Measurements from ENCODE around the gene HCFC1. TPM values are rescaled to one million over a fixed set of nuclear protein-coding genes. Genes with fewer than 3 reads are reported as not detected.
A peak's percentile ranks its signal among the peaks of the same experiment; 100 is the strongest.

HCFC1 gene
- total RNA-seq, 2 experiments from 2014 or later, result 136 to 138 TPM

DNA sequence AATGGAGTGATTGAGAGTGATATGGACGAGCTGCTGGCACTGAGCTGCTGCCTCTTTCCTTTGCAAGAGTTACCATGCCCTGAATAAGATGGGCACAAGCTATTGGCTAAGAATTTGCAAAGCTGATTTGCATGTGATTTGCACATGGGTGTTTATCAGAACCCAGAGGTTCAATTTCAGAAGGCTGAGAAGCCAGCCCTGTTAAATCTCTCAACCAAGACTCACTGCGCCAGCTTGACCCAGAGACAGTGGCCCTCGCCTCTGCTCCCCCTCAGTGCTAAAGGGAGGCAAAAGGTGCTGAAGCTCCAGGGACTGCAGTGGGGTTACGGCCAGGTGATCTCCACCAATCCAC is 46.3 kb downstream of the HCFC1 start:
- no peak for ATAC-seq
- peak overlapping the region; percentile 94 for H3K27ac Mint-ChIP-seq
- peaks cover 32% of the 10 kb centered on the region for H3K4me1 Mint-ChIP-seq
- CTCF ChIA-PET, result interaction anchor here (1.2 to 10.2 kb wide), 6 partner anchors 10 to 161 kb away, joined by 3 to 190 read pairs (median 12); partner anchors contain the start of genes HCFC1, IDH3G, NAA10 and PLXNB3
- H3K4me3 Mint-ChIP-seq, result peak overlapping the region; percentile 85
- no peaks in the 10 kb centered on the region for H3K9me3 Mint-ChIP-seq (ENCODE audit: low read depth)
- H3K36me3 Mint-ChIP-seq, result peaks cover 23% of the 10 kb centered on the region
- no peak for DNase-seq
- no peaks in the 10 kb centered on the region for H3K27me3 Mint-ChIP-seq

DNA sequence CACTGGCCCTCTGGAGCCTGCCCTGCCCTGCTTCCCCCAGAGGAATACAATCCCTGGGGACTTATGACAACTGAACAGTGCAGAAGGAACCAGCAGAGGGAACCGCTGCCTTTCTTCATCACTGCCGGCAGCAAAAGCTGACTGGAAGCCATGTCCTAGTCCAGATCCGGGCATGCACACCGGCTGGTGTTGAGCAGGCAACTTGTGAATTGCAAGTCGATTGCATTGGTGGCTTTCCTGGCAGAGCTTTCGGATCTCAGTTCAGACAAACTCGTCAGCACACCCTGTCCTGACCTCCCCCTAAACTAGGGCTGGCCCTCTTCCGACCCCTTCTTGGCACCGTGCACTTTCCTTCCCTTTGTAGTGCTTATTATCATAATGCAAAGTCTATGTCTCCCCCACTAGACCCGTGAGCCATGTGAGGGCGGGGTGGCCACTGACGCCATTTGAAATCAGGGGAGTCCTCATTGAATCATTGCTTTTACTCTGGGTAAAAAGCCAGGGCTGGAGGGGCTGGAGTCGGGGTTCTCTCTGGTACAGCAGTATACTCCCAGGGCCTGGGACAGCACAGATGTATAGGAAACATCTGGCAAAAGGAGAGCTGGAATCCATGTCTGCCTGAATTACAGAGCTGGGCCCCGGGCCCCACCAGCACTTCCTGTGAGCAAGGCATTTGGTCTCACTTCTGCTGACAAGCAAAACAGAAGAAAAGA is 47.3 kb downstream of the HCFC1 start:
- peaks cover 29% of the 10 kb centered on the region for H3K36me3 Mint-ChIP-seq
- DNase-seq (peak; percentile 65), ATAC-seq (no peak)
- H3K4me1 Mint-ChIP-seq, result peaks cover 31% of the 10 kb centered on the region
- no peaks in the 10 kb centered on the region for H3K9me3 Mint-ChIP-seq (ENCODE audit: low read depth)
- peak overlapping the region; percentile 94 for H3K27ac Mint-ChIP-seq
- peak overlapping the region; percentile 85 for H3K4me3 Mint-ChIP-seq
- H3K27me3 Mint-ChIP-seq, result no peaks in the 10 kb centered on the region
- CTCF ChIA-PET, result interaction anchor here (1.3 to 10.2 kb wide), 4 partner anchors 11 to 89 kb away, joined by 3 to 190 read pairs (median 34); partner anchors contain the start of genes HCFC1, NAA10 and RENBP

DNA sequence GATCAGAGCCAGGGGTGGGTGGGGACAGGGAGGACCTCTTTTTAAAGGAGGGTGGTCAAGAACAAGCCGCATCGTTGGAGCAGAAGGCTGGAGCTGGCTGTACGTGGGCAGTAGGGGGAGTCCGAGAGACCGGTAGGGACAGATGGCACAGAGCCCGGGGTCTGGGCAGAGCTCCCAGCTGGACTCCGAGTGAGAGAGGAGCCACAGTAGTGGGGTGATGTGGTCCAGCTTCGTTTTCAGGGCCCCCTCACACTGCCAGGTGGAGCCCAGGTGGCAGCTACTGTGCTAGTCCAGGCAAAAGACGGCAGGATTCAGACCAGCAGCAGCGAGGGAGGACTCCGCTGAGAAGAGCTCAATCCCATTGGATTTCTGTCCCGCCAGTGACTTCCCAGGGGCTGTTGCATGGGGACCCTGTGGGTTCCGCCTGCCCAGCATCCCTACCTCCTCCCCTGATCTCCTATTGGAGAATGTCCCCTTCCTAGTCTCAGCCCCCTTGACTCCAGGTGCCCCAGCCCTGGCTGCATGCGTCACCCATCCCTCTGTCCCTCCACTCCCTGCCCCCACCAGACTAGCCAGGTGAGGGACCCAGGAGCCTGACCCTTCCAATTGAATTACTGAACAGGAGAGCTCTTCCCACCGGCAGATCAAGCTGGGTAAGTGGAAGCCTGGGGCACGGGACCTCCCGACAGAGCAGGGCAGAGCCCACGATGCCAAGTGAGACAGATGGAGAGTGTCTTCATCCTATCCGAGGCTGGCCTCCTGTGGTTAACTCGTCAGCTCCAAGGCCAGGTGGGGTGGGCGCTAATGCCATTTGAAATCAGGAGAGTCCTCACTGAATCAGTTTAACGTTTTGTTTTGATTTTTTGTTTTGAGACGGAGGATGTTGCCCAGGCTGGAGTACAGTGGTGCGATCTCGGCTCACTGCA is 48.4 kb downstream of the HCFC1 start:
- H3K27me3 Mint-ChIP-seq, result no peaks in the 10 kb centered on the region
- no peaks in the 10 kb centered on the region for H3K9me3 Mint-ChIP-seq (ENCODE audit: low read depth)
- DNase-seq, result no peak
- CTCF ChIA-PET, result interaction anchor here (0.5 to 10.2 kb wide), 11 partner anchors 11 to 167 kb away, joined by 3 to 190 read pairs (median 4); partner anchors contain the start of genes HCFC1, IDH3G, NAA10 and RENBP
- H3K4me1 Mint-ChIP-seq, result peaks cover 24% of the 10 kb centered on the region
- peaks cover 31% of the 10 kb centered on the region for H3K36me3 Mint-ChIP-seq
- peak overlapping the region; percentile 85 for H3K4me3 Mint-ChIP-seq
- peak overlapping the region; percentile 94 for H3K27ac Mint-ChIP-seq
- no peak for ATAC-seq

DNA sequence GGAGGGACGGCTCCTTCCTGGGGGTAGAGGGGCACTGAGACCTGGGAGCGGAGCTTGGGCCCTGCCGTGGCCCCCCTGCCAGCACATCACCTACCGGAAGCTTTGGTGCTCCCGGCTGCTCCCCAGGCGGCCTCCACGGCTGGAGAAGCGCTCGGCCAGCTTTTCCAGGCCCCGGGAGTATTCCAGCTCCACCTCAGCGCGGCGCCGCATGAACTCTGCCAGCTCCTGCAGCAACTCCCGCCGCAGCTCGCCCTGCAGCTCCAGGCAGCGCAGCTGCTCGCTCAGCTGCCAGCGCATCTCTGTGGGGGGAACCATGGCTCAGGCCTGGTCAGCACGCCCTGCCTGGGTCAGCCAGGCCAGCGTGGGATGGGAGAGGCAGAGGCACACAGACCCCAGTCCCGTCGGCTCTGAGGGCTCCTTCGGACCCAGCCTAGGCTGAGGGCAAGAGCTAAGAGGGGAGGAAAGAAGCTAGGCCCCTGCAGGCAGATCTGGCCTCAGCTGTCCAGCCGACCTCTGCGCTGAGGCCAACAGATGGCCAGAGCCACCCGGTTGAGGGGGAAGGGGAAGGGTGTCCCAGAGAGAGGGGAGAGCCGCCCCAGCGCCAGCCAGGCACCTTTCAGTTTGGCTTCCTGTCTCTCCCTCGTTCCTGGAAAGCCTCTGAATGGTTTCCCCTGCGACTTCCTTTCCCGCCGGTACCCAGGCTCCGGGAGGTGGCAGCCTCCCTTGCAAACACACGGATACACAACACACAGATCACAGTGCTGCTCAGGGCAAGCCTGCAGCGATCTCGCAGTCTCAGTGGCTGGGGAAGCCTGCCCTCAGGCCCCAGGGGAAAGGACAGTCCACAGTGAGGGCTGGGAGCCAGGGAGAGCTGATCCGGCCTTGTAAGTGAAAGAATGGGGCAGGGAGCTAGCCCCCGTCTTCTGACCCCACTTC is 49.8 kb downstream of the HCFC1 start:
- H3K27me3 Mint-ChIP-seq, result no peaks in the 10 kb centered on the region
- no peak for DNase-seq
- no peak for ATAC-seq
- CTCF ChIA-PET, result interaction anchor here (1.5 to 10.2 kb wide), 4 partner anchors 10 to 47 kb away, joined by 5 to 190 read pairs (median 28); partner anchors contain the start of genes HCFC1, NAA10 and RENBP
- peak overlapping the region; percentile 94 for H3K27ac Mint-ChIP-seq
- peak overlapping the region; percentile 85 for H3K4me3 Mint-ChIP-seq
- no peaks in the 10 kb centered on the region for H3K9me3 Mint-ChIP-seq (ENCODE audit: low read depth)
- peaks cover 21% of the 10 kb centered on the region for H3K4me1 Mint-ChIP-seq
- H3K36me3 Mint-ChIP-seq, result peaks cover 38% of the 10 kb centered on the region

DNA sequence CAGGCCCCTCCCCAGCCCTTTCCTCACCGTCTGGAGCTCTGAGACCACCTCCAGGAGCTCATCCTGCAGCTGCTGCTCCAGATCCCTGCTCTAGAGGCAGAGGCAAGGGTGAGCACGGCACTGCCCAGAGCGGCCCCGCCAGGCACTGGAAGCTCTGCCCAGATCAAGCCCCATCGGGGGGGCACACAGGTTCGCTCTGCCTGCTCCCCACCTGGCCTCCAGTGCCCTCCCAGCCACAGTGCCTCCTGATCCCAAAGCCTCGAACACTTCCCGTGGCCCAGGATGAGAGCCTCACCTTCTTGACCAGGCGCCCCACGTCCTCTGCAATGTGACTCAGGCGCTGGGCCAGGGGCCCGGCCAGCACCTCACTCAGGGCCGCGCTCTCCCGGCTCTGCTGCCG is 50.5 kb downstream of the HCFC1 start:
- Mint-ChIP-seq H3K27ac (peak overlapping the region; percentile 11), H3K4me3 (no peak overlapping the region), H3K27me3 (no peaks in the 10 kb centered on the region), H3K36me3 (peaks cover 40% of the 10 kb centered on the region), H3K4me1 (peaks cover 21% of the 10 kb centered on the region), H3K9me3 (ENCODE audit: low read depth) (no peaks in the 10 kb centered on the region)
- DNase-seq, result no peak
- CTCF ChIA-PET, result interaction anchor here (7.7 to 10.2 kb wide), 2 partner anchors 28 to 48 kb away, joined by 49 to 190 read pairs; partner anchors contain the start of genes HCFC1 and RENBP
- no peak for ATAC-seq

DNA sequence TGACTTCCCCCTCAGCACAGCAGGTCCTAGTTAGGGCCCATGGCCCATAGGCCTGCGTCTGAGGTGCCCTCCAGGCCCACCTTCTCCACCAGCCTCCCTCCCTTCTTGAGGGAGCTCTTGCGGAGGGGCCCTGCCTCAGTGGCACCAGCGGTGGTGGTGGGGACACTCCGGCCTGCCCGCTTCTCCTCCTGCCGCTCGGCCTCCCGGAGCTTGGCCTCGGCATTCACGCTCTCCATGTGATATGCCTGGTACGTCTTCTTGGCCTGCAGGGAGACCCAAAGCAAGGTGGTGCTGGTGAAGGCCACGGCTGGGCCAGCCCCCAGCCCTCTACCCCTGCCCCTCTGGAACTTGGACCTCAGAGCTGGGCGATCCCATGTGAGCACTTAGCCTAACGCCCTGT is 51.1 kb downstream of the HCFC1 start:
- H3K27me3 Mint-ChIP-seq, result no peaks in the 10 kb centered on the region
- H3K36me3 Mint-ChIP-seq, result peaks cover 44% of the 10 kb centered on the region

DNA sequence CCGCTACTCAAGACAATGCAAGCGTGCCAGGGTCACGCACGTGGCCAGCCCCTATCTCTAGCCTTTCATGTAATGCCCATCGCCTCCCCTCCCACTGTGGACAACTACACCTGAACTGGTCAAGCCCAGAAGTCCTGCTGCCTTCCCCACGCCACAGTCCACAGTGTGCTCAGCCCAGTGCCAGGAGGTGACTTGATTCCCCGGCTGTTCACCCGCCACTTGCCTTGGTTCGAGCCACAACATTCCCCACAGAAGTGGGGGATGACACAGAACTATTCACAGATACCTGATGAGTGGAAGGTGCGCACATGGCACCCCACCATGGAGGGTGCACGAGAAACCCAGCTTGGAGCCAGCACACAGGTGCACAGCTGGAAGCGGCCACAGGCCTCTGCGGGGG is 52.3 kb downstream of the HCFC1 start:
- H3K36me3 Mint-ChIP-seq, result peaks cover 36% of the 10 kb centered on the region
- no peaks in the 10 kb centered on the region for H3K9me3 Mint-ChIP-seq (ENCODE audit: low read depth)
- no peak for DNase-seq
- CTCF ChIA-PET, result no interaction called here
- H3K27me3 Mint-ChIP-seq, result no peaks in the 10 kb centered on the region
- no peak overlapping the region for H3K27ac Mint-ChIP-seq
- peaks cover 21% of the 10 kb centered on the region for H3K4me1 Mint-ChIP-seq
- no peak overlapping the region for H3K4me3 Mint-ChIP-seq
- ATAC-seq, result no peak

More for the DNA sequence above, 51.1 kb downstream of the HCFC1 start:
- DNase-seq (no peak), ATAC-seq (no peak)
- Mint-ChIP-seq H3K27ac (no peak overlapping the region), H3K4me1 (peaks cover 21% of the 10 kb centered on the region), H3K9me3 (ENCODE audit: low read depth) (no peaks in the 10 kb centered on the region), H3K4me3 (no peak overlapping the region)
- CTCF ChIA-PET, result interaction anchor here (10.2 kb wide), 1 partner anchor 28 kb away, joined by 190 read pairs; the partner anchor contains the start of gene RENBP

DNA sequence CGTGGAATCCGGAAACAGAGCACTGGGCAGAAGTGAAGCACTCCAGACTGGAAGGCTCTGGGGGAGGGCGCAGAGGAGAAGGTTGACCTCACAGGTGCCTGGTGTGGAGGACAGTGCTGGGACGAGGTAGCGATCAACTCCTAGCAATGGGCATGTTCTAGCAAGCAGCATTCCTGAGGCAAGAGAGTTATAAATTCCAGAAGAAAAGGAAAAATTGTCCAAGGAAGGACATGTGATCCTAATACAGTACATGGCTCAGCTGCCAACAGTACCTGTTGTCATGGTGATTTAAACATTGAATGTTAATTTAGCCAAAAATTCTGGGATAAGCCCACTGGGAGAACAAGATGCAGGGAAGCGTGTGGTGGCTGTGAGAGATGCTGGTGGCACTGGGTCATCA is 53.7 kb downstream of the HCFC1 start:
- Mint-ChIP-seq H3K36me3 (peaks cover 33% of the 10 kb centered on the region), H3K4me1 (peaks cover 14% of the 10 kb centered on the region), H3K4me3 (no peak overlapping the region), H3K27ac (no peak overlapping the region), H3K9me3 (ENCODE audit: low read depth) (no peaks in the 10 kb centered on the region), H3K27me3 (no peaks in the 10 kb centered on the region)
- CTCF ChIA-PET, result no interaction called here
- ATAC-seq, result no peak
- DNase-seq, result no peak

DNA sequence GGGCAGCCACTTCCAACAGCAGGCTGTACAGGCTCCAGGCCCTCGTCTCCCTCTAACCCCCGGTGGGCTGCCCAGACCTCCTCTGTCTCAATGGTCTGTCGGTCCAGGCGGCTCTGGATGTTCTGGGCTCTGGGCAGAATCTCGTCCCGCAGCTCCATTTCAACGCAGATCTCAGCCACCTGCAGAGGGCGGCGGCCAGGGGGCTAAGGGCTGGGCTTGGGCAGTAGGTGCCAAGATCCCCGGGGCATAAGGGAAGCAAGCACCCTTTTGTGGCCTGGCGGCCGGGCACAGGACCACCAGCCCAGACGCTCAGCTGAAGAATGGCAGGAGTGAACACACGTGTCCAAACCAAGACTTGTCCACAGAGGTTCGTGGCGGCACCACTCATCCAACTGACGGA is 57.9 kb downstream of the HCFC1 start:
- H3K36me3 Mint-ChIP-seq, result peaks cover 21% of the 10 kb centered on the region
- H3K4me3 Mint-ChIP-seq, result no peak overlapping the region
- CTCF ChIA-PET, result interaction anchor here (1.1 kb wide), 1 partner anchor 39 kb away, joined by 3 read pairs; no protein-coding TSS in a partner anchor
- ATAC-seq (no peak), DNase-seq (no peak)
- H3K4me1 Mint-ChIP-seq, result no peaks in the 10 kb centered on the region
- no peaks in the 10 kb centered on the region for H3K9me3 Mint-ChIP-seq (ENCODE audit: low read depth)
- H3K27ac Mint-ChIP-seq, result no peak overlapping the region
- H3K27me3 Mint-ChIP-seq, result no peaks in the 10 kb centered on the region

DNA sequence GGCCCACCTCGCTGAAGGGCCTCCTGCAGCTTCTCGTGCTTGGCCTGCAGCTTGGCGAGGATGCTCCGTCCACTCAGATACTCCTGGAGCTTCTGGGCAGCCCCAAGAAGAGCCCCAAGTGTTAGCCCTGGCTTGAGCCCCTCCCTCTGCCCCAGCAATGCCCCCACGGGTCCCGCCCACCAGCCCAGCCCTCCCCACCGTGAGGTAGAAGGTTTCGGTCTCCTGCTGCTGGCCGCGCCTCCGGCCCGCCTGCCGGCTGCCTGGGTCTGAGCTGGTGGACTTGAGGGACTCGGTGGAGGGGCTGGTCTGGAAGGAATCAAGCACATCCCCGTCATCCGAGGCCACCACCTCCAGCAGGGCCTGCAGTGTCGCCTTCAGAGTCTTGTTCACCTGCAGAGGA is 58.4 kb downstream of the HCFC1 start:
- Mint-ChIP-seq H3K27me3 (no peaks in the 10 kb centered on the region), H3K27ac (no peak overlapping the region), H3K4me3 (no peak overlapping the region), H3K9me3 (ENCODE audit: low read depth) (no peaks in the 10 kb centered on the region), H3K36me3 (peaks cover 17% of the 10 kb centered on the region), H3K4me1 (no peaks in the 10 kb centered on the region)
- DNase-seq, result no peak
- CTCF ChIA-PET, result interaction anchor here (1.1 kb wide), 1 partner anchor 40 kb away, joined by 3 read pairs; no protein-coding TSS in a partner anchor
- no peak for ATAC-seq

DNA sequence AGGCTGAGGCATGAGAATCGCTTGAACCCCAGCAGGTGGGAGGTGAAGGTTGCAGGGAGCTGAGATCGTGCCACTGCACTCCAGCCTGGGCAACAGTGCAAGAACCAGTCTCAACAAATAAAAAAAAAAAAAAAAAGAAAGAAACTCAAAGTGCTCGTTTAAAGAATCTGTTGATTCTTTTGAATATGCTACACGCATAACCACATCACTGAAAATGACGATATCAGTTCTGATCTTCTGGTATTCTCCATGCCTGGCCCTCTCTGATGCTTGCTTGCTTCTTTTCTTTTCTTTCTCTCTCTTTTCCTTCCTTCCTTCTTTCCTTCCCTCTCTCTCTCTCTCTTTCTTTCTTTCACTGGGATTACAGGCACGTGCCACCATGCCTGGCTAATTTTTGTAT is 59.8 kb downstream of the HCFC1 start:
- ATAC-seq, result no peak
- no peak for DNase-seq
- no peaks in the 10 kb centered on the region for H3K27me3 Mint-ChIP-seq
- H3K27ac Mint-ChIP-seq, result peak overlapping the region; percentile 43
- H3K9me3 Mint-ChIP-seq (ENCODE audit: low read depth), result no peaks in the 10 kb centered on the region
- peaks cover 3% of the 10 kb centered on the region for H3K4me1 Mint-ChIP-seq
- CTCF ChIA-PET, result interaction anchor here (1.2 kb wide), 1 partner anchor 11 kb away, joined by 6 read pairs; no protein-coding TSS in a partner anchor
- no peak overlapping the region for H3K4me3 Mint-ChIP-seq
- peaks cover 10% of the 10 kb centered on the region for H3K36me3 Mint-ChIP-seq

DNA sequence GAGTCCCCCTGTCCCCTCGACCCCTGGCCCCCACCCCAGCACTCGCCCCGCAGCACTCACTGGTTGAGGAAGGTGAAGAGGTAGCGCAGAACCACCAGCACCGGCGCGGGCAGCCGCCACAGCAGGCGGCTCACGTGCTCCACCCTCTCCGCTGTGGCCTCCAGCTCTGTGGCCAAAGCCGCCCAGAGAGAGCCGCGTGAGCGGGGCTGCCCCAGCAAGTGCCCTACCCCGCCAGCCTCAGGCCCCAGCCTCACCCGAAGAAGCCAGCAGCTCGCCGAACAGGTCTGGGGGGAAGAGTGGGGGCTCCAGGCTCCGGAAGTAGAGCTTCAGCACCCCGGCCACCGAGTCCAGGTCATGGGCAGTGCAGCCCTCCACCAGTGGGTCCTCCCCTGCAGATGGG is 61.2 kb downstream of the HCFC1 start:
- H3K4me3 Mint-ChIP-seq, result no peak overlapping the region
- CTCF ChIA-PET, result interaction anchor here (1.3 kb wide), 1 partner anchor 43 kb away, joined by 4 read pairs; no protein-coding TSS in a partner anchor
- ATAC-seq (no peak), DNase-seq (no peak)
- H3K27ac Mint-ChIP-seq, result no peak overlapping the region
- peaks cover 13% of the 10 kb centered on the region for H3K4me1 Mint-ChIP-seq
- no peaks in the 10 kb centered on the region for H3K27me3 Mint-ChIP-seq
- H3K36me3 Mint-ChIP-seq, result peaks cover 2% of the 10 kb centered on the region
- H3K9me3 Mint-ChIP-seq (ENCODE audit: low read depth), result no peaks in the 10 kb centered on the region

Data from activated CD8-positive, alpha-beta memory T cell treated with anti-CD3 and anti-CD28 coated beads, Interleukin-2, amount 10 ng/mL, durations not matched to agents 7 days and 5 days (primary cell).